ENCODE data around the gene SHMT2.
A peak's percentile ranks its signal among the peaks of the same experiment; 100 is the strongest.

The SHMT2 gene

DNA sequence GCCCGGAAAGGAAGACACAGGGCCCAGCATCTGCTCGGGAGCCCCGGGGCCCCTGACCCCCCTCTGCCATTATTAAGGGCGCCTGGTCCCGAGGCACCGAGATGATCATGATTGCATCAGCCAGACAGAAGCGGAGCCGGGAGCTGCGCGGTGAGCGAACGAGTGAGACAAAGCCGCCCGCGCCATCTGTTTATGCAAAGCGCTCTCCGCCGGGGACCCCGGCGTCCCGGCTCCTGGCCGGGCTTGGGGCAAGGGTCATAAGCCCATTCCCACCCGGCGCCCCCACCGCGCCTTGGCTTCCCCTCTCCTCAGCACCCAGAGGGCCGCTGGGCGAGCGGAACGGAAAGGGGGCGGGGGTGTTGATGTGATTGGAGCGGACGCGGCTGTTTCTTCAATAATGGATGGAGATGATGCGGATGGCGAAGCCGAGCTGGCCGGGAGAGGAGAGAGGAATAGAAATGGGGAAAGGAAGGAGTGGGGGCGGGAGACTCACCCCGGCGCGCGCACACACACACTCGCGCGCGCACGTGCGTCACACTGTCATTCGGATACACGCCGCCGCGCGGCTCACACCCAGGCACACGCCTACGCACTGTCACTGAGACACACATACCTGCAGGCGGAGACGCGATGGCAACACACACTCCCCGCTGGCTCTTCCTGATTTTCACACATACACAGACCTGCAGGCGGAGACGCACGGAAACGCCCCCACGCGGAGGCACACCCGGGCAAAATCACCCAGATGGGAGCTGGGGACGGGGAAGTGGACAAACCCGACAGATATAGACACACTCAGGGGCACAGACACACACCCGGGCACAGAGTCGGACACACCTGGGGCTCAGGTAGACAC lies 10.8 kb downstream of the SHMT2 start:
- no peak for TF ChIP-seq GATA3 (IDR thresholded peaks at IDR 0.05; ENCODE audit: low read depth, low read length)
- TF ChIP-seq GATA2 (IDR thresholded peaks at IDR 0.05; ENCODE audit: low read depth, low read length), result peak; percentile 73

- TF ChIP-seq GATA2 (IDR thresholded peaks at IDR 0.05; ENCODE audit: low read depth, low read length) (no peak), GATA3 (IDR thresholded peaks at IDR 0.05; ENCODE audit: low read depth, low read length) (no peak)
These were observed 11.5 kb downstream of the SHMT2 start for GRCh38 chr12:57240926-57241401.

- no peak for TF ChIP-seq GATA2 (IDR thresholded peaks at IDR 0.05; ENCODE audit: low read depth, low read length)
These were observed 12.1 kb downstream of the SHMT2 start for GRCh38 chr12:57241402-57242310.

DNA sequence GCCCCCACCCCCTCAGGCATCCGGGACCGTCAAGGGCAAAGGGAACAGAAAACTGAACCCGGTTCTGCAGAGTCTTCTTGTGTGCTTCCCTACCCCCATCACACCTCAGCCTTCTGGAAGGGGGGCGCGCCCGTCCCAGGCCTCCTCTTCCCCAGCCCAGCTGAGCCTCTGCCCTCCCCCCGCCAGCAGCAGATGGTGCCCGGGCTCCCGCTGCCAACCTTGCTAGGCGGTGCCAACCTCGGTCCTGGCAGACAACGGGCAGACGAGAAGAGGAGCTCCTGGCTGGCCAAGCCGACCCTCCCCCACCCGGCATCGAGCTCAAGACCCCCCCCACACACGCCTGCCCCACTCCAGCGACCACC lies 12.8 kb downstream of the SHMT2 start:
- TF ChIP-seq GATA2 (IDR thresholded peaks at IDR 0.05; ENCODE audit: low read depth, low read length), result no peak
- TF ChIP-seq GATA3 (IDR thresholded peaks at IDR 0.05; ENCODE audit: low read depth, low read length), result no peak

DNA sequence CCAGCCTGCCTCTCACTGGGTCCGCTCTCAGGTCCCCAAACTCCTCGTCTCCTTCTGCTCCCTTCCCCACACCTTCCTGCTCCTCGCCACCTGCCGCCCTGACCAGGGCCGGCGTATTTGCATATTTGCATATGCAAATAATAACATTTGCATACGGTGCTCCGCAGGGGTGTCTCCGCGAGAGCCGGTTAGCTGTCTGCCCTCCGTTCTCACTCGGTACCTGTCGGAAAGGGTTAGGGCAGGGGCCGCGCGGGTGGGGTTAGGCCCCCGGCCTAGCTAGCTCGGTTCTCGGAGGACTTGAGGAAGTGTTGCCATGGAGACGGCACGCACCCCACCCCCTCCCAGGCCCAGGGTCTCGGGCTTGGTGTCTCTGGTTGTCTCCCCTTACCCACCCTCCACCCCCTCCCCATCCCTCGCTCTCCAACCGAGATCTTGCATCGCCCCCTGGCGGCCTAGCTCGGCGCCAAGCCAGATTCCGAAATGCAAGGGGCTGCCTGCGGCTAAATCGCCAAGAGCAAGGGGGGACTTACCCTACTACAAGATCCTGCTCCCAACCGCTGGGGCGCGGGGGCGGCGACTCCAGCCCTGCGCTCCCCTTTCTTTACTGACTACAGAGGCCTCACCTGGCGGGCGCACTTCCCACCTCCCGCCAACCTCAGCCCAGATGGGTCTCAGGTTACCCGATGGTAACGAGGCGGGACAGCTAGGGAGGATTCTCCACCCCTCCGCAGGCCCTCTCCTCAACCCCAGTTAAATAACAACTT lies 13.4 kb downstream of the SHMT2 start:
- TF ChIP-seq GATA3 (IDR thresholded peaks at IDR 0.05; ENCODE audit: low read depth, low read length) (no peak), GATA2 (IDR thresholded peaks at IDR 0.05; ENCODE audit: low read depth, low read length) (no peak)

DNA sequence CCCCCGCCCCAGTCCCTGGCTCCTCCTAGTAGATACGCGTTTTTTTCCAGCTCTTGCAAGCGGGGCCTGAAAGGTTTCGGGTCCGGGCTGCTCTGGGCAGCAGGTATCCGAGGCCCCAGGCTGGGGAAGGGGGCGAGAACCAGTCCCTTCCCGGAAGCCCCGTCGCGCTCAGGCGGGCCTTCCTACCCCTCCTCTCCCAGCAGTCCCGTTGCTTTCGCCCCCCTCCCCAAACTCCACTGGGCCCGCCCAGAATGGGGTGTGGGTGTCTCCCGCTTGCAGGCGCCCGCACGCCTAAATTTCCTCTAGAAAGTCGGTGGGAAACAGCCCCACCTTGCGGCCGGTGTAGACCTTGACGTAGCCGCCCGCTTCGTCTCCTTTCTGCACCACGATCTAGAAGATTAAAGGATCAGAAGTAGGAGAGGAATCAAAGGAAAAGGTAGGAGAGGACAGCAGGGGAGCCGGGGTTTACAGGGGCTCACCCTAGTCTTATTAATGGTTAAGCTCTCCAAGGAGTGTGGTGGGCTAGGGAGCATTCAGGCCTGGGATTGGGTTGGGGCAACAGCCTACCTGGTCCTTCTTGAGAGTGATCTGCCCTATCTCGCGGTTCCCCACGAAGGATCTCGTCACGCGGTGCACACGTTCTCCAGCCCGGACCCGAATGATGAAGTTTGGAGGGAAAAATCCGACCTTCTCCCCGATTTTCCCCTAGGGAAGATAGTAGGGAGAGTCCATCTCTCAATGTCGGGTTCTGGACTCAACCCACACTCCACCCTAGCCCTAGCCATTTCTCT lies 14.2 kb downstream of the SHMT2 start:
- no peak for TF ChIP-seq GATA3 (IDR thresholded peaks at IDR 0.05; ENCODE audit: low read depth, low read length)

DNA sequence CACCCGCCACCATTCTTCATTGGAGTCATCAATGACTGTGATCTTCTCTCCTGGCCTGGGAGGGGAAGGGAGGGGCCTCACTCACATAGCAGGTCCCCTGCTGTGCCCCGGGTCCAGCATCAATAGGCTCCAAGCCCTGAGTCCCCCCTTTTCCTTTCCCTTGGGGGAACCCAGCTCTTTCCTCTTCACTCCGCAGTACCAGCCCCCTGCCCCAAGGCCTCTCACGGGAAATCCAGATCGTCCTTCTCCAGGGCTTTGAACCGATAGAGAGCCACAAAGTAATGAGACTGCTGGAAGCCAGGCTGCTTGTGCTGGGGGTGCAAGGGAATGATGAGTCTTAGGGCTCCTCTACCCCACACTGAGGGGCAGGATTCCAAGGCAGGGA lies 14.8 kb downstream of the SHMT2 start:
- no peak for TF ChIP-seq GATA3 (IDR thresholded peaks at IDR 0.05; ENCODE audit: low read depth, low read length)
- TF ChIP-seq GATA2 (IDR thresholded peaks at IDR 0.05; ENCODE audit: low read depth, low read length), result no peak

DNA sequence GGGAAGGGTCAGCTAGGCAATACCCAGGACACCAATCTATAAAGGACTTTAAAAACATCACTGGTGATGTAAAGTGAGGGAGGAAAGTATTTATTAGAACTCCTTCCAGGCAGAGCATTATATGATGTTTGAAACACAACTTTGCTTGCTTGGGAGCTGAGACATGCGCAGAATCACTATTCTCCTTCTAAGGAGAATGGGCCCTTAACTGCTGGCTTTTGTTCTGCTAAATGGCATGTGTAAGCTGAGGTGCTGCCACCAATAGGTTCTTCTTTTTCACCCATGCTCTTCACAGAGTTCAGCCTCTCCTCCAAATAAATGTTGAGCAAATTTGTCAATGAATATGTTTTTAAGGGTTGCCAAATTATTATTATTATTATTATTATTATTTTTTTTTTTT lies 17.5 kb downstream of the SHMT2 start:
- no peak for TF ChIP-seq GATA3 (IDR thresholded peaks at IDR 0.05; ENCODE audit: low read depth, low read length)
- no peak for TF ChIP-seq GATA2 (IDR thresholded peaks at IDR 0.05; ENCODE audit: low read depth, low read length)

DNA sequence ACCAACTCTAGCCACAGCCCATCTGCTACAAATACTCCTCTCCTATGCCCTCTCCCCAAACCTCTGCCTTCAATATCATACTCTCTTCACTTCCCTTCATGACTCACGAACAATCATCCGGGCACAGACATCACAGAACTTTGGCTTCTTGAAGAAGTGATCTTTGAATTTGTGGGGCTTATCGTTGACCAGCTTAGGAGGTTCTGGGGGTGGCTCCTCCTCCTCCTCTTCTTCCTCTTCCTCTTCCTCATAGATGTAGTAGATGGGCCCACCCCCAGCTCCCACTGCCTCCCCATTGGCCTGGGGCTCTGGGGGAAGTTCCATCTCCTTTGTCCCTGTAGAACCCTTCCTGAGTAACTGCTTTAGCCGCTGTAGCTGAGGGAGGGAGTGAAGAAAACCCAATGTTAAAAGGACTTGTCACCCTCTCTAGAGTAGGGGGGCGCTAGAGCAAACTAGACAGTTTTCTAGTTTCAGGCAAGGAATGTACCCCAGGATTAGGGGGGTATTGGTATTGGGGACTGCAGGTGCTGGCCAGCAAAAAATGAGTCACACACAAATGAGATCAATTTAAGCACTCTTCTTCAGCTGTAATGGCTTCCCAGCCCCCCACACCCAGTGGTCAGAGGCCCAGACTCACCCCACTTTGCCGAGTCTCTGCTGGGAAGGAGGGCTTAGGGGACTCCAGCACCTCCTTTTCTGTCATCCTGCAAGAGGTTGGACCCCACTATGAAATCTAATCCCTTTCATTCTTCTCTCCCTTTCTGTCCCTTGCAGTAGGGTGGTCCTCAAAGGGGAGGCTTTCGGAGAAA lies 19.6 kb downstream of the SHMT2 start:
- no peak for TF ChIP-seq GATA2 (IDR thresholded peaks at IDR 0.05; ENCODE audit: low read depth, low read length)
- no peak for TF ChIP-seq GATA3 (IDR thresholded peaks at IDR 0.05; ENCODE audit: low read depth, low read length)

GRCh38 chr12:57250541-57250940 lies 21.0 kb downstream of the SHMT2 start:
- TF ChIP-seq GATA2 (IDR thresholded peaks at IDR 0.05; ENCODE audit: low read depth, low read length) (no peak), GATA3 (IDR thresholded peaks at IDR 0.05; ENCODE audit: low read depth, low read length) (no peak)

- TF ChIP-seq GATA3 (IDR thresholded peaks at IDR 0.05; ENCODE audit: low read depth, low read length) (no peak), GATA2 (IDR thresholded peaks at IDR 0.05; ENCODE audit: low read depth, low read length) (no peak)
These were observed 21.4 kb downstream of the SHMT2 start, which contains the start of gene STAC3 for GRCh38 chr12:57250956-57251355. Gene STAC3, minus strand, starts transcription at chr12:57251187. Its CDS starts 1,551 bp downstream, at chr12:57249636.

DNA sequence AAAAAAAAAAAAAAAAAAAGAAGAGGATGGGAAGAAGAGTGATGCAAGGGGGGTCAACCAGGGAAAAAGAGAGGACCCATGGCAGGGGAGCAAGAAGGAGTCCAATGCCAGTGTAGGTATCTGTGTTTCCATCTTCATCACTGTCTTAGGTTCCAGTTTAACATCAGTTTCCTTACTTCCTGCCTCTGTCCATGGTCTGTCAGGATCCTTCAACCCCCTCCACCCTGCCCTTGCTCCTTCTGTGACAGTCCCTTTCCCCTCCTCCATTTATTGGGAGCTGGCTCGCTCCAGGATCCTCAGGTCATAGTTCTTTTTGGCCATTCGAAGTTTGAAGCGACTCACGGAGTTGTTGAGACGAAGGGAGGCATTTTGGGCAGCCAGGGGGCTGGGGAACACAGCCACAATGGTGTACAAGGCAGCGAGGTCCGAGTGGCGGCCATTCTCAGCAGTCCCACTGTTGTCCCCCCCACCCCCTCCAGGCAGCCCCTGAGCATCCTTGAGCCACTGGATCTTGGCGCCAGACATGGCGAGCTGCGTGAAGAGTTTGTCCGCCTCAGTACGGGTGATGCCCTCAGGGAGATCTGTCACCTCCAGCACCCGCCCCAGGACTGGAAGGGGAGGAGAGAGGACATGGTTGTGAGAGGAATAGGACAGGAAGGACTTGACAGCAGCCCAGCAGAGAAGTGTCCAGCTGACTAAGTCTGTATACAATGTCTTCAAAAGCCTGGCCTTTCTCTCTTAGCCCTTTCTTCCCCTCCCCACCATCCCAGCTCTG lies 25.2 kb downstream of the SHMT2 start:
- TF ChIP-seq GATA3 (IDR thresholded peaks at IDR 0.05; ENCODE audit: low read depth, low read length), result no peak
- TF ChIP-seq GATA2 (IDR thresholded peaks at IDR 0.05; ENCODE audit: low read depth, low read length), result no peak

Data from SH-SY5Y (cell line).